NCI-H1105 treated with DMSO at 0.1 percent for 48 hours (cell line): ENCODE data around the gene ADCY6.

Source experiments
- DNase-seq: peaks from one replicate; lab custom pipeline; 2025; lab: John Stamatoyannopoulos, UW

The ADCY6 gene

DNA sequence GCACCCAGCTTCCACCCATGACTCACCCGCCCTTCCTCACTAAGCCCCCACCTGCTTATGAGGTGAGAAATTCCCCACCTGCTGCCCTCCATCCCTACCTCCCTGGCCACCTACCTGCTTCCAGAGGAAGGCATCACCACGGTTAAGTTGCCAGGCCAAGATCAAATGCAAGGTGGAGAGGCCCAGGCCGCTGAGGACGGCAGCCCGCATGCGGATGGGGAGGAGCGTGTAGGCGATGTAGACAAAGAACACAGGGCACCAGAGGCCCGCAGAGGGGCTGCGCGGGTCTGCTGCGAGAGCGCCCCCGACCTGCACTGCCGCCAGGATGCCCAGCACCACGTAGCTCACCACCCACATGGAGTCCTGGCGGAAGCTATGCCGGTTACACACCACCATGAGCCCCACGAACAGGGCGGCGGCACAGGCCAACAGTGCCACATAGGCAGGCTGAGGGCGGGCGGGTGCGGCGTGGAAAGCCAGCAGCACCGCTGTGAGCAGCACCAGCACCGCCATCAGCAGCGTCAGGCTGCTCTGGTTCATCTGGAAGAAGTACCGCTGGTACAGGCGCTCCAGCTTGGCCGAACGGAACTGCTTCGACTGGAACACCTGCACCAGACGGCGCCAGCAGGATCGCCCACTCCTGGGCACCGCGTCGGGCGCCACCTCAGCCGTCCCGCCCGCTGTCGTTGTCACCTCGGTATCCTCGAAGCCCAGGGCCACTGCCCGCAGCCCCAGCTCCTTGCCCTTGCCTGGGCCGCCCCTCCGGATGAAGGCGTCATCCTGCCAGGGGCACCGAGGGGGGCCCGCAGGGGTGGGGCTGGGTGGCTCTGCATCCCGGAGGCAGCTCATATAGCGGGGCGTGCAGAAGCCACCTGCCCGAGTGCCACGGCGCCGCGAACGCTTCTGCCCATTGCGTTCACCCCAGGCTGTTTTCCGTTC lies 6.2 kb downstream of the ADCY6 start:
- DNase-seq = no peak

GRCh38 chr12:48781750-48782456 lies 7.0 kb downstream of the ADCY6 start:
- DNase-seq = no peak

DNA sequence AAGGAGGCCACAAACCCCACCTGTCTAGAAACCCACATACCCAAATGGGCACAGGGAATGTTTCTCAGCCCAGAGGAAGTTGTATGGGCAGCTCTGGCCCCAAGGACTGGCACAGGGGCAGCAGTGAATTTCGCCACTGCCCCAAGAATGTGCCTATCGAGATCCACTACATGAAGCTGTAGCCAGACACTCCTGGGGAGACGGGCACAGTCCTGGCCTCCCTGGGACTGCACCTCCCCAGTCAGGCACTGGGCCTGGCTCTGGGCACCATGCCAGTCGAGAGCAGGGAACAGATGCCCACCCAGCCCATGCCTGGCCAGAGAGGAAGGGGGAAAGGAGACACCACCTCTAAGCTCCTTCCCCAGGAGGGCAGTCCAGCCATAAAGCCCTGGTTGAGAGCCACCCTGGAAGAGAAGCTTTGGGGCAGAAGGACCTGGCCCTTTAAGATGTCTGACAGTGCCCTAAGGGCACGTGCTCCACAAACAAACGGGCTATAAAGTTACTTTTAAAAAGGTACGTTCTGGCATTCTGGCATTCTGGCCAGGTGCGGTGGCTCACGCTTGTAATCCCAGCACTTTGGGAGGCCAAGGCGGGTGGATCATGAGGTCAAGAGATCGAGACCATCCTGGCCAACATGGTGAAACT lies 8.4 kb downstream of the ADCY6 start:
- DNase-seq = no peak

DNA sequence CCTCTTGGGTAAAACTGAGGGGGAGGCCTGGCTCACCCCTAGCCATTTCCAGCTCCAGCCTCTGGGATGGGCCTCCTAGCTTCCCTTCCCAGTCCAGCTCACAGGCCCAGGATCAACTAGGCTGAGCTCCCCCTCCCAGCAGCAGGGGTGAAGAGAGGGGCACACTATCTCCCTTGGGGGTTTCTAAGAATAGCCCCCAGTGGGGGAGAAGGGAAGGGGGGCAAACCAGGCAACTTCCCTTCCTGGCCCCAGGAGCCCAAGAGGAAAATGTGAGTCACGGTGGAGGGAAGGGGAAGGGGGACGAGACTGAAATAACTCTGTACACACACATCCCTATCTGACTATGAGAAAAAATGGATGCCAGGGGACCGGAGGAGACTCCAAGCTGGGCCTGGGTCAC lies 9.0 kb downstream of the ADCY6 start:
- DNase-seq = no peak

- DNase-seq = no peak
Measured at GRCh38 chr12:48777501-48778400, 11.1 kb downstream of the ADCY6 start.

- no peak for DNase-seq
Measured at GRCh38 chr12:48776956-48777355, 11.9 kb downstream of the ADCY6 start.

GRCh38 chr12:48775991-48776649 lies 12.8 kb downstream of the ADCY6 start:
- DNase-seq = no peak

DNA sequence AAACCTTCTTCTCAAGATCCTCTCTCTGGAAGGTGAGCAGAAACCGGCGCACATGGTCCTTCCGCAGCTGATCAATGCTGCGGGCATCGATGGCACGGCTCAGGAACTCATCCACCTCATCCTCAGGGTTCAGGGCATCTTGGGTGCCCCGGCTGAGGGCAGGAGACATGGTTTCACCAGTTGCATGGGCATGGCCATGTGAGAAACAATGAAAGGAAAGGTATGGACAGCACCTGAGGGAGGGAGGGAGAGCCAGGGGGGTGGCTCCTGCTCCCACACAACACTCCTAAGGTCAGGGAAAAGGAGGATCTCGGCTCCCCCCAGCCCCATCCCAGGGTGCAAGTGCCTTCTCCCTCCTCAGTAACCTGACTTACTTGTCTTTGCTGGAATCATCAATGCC lies 13.6 kb downstream of the ADCY6 start:
- no peak for DNase-seq

DNA sequence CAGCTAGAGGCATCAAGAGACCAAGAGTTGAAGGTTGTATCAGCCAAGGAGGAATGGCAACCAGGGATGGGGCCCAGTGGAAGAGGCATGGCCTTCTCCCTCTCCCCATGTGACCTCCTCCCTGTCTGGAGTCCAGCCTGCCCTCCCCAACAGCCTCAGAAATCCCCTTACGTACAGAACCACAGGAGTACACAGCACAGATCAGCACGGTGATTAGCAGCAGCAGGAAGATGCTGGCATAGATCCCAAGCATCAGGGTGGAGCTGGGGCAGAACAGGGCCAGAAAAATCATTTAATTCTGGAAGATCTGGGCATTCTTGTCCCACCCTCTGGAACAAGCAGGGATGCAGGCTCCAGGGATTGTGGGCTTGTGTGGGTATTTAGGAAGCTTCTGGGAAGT lies 14.4 kb downstream of the ADCY6 start:
- no peak for DNase-seq

- DNase-seq = no peak
Measured at GRCh38 chr12:48773686-48774085, 15.2 kb downstream of the ADCY6 start.

GRCh38 chr12:48771588-48772112 lies 17.2 kb downstream of the ADCY6 start:
- DNase-seq = no peak

GRCh38 chr12:48770756-48771155 lies 18.1 kb downstream of the ADCY6 start:
- no peak for DNase-seq

DNA sequence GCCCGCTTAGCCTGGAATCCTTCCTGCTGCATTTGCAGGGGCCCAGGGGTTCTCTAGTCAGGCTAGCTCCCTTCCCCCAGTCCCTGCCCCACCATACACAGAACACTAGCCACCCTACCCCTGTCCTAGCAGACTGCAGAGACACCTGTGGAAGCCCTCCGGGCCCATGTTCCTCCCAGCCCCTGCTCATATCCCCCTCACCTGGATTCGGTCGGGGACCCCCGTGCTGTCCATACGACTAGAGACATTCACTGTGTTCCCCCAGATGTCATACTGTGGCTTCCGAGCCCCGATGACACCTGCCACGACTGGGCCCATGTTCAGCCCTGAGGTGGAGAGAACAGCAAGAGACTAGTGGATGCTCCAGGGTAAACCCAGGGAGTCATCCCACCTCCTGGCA lies 20.2 kb downstream of the ADCY6 start:
- DNase-seq = no peak

DNA sequence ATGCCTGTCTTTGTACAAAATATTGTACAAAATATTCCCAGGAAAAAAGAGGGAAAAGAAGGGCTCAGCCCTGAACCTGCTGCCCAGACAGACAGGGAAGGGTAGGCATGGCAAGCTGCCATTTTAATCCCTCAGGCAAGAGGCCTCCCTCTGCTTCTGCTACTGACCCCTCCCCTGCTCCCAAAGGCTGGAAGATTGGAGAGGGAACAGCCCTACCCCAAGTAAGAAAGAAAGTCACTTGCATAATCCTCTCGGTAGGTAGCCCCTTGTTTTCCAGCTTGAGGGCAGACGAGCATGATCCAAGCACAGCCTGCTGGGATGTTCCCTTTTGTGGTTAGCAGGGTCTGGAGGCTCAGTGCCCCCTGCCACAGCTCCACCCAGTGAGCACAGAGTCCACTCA lies 20.7 kb downstream of the ADCY6 start:
- no peak for DNase-seq

DNA sequence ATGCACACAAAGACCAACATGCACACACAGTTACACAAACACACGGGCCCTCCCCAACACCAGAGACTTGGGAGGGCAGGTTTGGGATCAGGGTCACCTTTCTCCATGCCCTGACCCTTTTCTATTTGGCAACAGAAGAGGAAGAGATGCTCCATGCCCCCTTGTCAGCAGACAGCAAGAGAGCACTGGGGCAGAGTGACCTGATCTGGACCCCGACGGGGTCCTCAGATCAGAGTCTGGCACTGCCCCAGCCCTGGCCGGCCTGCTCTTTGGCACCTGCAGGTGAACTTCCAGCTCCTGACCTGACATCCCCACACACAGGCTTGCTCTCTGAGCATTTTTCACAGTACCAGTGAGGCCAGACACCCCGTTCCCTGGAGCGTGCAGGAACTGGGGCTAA lies 21.4 kb downstream of the ADCY6 start:
- no peak for DNase-seq

- DNase-seq = no peak
Measured at GRCh38 chr12:48767047-48767446, 21.8 kb downstream of the ADCY6 start.

DNA sequence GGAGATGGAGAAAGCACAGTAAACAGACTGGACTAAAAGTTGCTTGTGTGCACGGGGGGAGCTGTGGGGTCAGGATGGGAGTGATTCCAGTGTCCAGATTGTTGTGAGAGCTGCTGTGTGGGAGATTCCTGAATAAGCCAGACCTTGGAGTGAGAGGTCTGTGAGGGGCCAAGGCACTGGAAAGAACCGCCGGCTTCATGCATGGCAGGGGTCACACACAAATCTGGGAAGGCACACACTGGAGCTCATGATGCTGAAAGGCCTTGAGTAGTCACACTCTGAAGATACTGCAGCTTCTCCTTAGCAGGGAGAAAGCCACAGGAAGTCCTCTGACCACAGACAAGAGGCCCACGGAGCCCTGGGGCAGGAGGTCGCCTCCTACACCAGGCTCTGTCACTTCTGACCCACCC lies 23.1 kb downstream of the ADCY6 start:
- DNase-seq = no peak

DNA sequence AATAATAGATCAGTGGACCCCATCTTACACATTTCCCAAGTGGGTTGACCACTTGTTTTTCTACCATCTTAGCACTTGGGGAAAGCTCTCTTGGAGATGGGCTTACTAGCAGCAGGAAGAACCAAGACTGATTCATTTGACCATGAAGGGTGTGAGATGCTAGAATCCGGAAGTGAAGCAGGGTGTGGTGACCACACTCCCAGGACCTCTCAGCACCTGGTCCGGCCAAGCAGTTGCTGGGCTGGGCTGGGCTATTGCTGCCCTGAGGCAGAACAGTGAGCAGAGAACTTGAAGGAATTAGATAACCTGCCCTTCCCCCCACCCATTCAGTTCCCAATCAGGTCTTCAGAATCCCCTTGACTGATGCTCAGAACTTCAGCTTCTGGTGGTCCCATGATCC lies 24.4 kb downstream of the ADCY6 start:
- DNase-seq = no peak

- DNase-seq = no peak
Measured at GRCh38 chr12:48758737-48759136, 30.2 kb downstream of the ADCY6 start.

GRCh38 chr12:48758186-48758585 lies 30.7 kb downstream of the ADCY6 start:
- DNase-seq = no peak

DNA sequence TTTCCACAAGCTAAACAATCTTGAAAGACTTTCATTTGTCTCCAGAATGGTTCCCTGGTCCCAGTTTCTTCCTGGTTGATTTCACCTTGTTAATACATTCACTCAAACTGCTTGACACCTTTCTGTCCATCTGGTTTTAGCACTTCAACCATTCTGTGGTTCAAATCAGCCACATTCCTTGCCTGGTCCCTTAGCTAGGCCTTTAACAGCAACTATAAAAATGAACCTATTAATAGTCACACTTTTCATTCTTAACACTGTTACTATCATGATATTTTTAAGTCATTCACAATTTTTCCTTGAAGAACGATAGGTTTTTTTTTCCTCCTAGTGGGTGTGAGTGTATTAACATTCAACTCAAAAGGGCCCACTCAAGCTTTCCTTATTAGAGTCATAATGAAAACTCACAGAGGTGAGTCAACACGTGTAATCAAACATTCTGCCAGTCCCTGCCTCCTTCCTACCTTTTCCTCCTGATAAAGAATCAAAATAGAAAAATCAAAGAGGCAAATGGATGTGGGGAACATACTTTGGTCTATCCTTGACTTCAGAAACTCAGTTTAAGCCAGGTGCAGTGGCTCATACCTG lies 38.0 kb downstream of the ADCY6 start:
- no peak for DNase-seq
